ENCODE results near the gene ADAT1. TPM values are rescaled to one million over a fixed set of nuclear protein-coding genes. Genes with fewer than 3 reads are reported as not detected.

The ADAT1 gene
- total and polyA plus RNA-seq, 2 of the 13 experiments (the other 11 are each of a cell fraction or from before 2014, with no cell fraction given): 18.4 to 40.8 TPM

DNA sequence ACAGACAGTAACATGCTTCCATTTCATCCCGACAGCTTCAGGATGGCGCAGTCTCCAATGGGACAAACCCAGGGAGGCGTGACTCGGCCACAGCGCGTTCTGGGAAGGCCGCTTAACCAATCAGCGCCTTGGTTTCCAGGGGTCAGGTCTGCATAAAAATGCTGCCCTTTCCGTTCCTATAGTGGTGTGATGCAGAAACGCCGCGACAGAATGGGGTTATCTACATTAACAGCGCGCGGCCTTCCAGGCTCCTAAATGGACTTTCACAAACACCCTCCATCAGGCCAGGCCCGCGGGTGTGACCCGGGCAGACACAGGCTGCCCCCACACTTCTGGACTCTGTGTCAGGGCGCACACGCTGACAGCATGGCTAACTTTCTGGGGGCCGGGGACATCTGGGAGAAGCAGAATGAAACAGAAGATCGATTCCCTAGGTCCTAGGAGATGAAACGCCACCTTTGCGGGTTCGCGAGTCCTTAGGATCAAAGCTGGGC is 67.8 kb downstream of the ADAT1 start (continued):
- TF ChIP-seq ZBTB26 (CRISPR knock-in tag; IDR thresholded peaks at IDR 0.05; ENCODE audit: borderline replicate concordance) (0 out of 2 replicates have a peak, but pooled peaks have one; percentile 12), RFXAP (CRISPR knock-in tag; IDR thresholded peaks at IDR 0.05; ENCODE audit: borderline replicate concordance) (0 out of 2 replicates have a peak, but pooled peaks have one; percentile 15), LCORL (IDR thresholded peaks at IDR 0.05) (no peak), LCORL (CRISPR knock-in tag; IDR thresholded peaks at IDR 0.05) (peak; percentile 16; the same call in 1 of the 2 replicates), ZNF143 (CRISPR knock-in tag; IDR thresholded peaks at IDR 0.05) (peak; percentile 64; the same call in 1 of the 2 replicates), SP5 (CRISPR knock-in tag; IDR thresholded peaks at IDR 0.05; ENCODE audit: borderline replicate concordance, low read depth) (no peak; the same call in 1 of the 2 replicates), DRAP1 (CRISPR knock-in tag; IDR thresholded peaks at IDR 0.05) (peak; percentile 86), FOXP1 (IDR thresholded peaks at IDR 0.05) (no peak), FOXP1 (CRISPR knock-in tag; IDR thresholded peaks at IDR 0.05) (no peak), ISX (CRISPR knock-in tag; conservative IDR thresholded peaks at IDR 0.05) (no peak), ZEB1 (IDR thresholded peaks at IDR 0.05; ENCODE audit: insufficient replicate concordance, low read depth) (no peak), ZNF205 (CRISPR knock-in tag; IDR thresholded peaks at IDR 0.05) (no peak), NR2F6 (IDR thresholded peaks at IDR 0.05) (peak; percentile 67), NR2F6 (CRISPR knock-in tag; IDR thresholded peaks at IDR 0.05) (peak; percentile 59), CEBPG (CRISPR knock-in tag; IDR thresholded peaks at IDR 0.05) (peak; percentile 32), MAFG (CRISPR knock-in tag; IDR thresholded peaks at IDR 0.05) (no peak), CBX5 (CRISPR knock-in tag; IDR thresholded peaks at IDR 0.05; ENCODE audit: borderline replicate concordance) (0 out of 2 replicates have a peak, but pooled peaks have one; percentile 48), DDIT3 (CRISPR knock-in tag; IDR thresholded peaks at IDR 0.05) (0 out of 2 replicates have a peak, but pooled peaks have one; percentile 15)
- TF ChIP-seq, protein P1, sequence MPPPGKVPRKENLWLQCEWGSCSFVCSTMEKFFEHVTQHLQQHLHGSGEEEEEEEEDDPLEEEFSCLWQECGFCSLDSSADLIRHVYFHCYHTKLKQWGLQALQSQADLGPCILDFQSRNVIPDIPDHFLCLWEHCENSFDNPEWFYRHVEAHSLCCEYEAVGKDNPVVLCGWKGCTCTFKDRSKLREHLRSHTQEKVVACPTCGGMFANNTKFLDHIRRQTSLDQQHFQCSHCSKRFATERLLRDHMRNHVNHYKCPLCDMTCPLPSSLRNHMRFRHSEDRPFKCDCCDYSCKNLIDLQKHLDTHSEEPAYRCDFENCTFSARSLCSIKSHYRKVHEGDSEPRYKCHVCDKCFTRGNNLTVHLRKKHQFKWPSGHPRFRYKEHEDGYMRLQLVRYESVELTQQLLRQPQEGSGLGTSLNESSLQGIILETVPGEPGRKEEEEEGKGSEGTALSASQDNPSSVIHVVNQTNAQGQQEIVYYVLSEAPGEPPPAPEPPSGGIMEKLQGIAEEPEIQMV (CRISPR knock-in tag; IDR thresholded peaks at IDR 0.05; ENCODE audit: low read depth): 0 out of 2 replicates have a peak, but pooled peaks have one; percentile 28
- TF ChIP-seq, protein P2, sequence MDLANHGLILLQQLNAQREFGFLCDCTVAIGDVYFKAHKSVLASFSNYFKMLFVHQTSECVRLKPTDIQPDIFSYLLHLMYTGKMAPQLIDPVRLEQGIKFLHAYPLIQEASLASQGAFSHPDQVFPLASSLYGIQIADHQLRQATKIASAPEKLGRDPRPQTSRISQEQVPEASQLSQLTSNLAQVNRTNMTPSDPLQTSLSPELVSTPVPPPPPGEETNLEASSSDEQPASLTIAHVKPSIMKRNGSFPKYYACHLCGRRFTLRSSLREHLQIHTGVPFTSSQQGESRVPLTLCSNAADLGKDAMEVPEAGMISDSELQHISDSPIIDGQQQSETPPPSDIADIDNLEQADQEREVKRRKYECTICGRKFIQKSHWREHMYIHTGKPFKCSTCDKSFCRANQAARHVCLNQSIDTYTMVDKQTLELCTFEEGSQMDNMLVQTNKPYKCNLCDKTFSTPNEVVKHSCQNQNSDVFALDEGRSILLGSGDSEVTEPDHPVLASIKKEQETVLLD (CRISPR knock-in tag; IDR thresholded peaks at IDR 0.05; ENCODE audit: low read depth): no peak
- TF ChIP-seq, protein P3, sequence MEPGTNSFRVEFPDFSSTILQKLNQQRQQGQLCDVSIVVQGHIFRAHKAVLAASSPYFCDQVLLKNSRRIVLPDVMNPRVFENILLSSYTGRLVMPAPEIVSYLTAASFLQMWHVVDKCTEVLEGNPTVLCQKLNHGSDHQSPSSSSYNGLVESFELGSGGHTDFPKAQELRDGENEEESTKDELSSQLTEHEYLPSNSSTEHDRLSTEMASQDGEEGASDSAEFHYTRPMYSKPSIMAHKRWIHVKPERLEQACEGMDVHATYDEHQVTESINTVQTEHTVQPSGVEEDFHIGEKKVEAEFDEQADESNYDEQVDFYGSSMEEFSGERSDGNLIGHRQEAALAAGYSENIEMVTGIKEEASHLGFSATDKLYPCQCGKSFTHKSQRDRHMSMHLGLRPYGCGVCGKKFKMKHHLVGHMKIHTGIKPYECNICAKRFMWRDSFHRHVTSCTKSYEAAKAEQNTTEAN (CRISPR knock-in tag; conservative IDR thresholded peaks at IDR 0.05): no peak
- TF ChIP-seq, protein P4, sequence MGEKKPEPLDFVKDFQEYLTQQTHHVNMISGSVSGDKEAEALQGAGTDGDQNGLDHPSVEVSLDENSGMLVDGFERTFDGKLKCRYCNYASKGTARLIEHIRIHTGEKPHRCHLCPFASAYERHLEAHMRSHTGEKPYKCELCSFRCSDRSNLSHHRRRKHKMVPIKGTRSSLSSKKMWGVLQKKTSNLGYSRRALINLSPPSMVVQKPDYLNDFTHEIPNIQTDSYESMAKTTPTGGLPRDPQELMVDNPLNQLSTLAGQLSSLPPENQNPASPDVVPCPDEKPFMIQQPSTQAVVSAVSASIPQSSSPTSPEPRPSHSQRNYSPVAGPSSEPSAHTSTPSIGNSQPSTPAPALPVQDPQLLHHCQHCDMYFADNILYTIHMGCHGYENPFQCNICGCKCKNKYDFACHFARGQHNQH (CRISPR knock-in tag; IDR thresholded peaks at IDR 0.05): peak; percentile 28; the same call in 1 of the 2 replicates
- TF ChIP-seq, protein P5, sequence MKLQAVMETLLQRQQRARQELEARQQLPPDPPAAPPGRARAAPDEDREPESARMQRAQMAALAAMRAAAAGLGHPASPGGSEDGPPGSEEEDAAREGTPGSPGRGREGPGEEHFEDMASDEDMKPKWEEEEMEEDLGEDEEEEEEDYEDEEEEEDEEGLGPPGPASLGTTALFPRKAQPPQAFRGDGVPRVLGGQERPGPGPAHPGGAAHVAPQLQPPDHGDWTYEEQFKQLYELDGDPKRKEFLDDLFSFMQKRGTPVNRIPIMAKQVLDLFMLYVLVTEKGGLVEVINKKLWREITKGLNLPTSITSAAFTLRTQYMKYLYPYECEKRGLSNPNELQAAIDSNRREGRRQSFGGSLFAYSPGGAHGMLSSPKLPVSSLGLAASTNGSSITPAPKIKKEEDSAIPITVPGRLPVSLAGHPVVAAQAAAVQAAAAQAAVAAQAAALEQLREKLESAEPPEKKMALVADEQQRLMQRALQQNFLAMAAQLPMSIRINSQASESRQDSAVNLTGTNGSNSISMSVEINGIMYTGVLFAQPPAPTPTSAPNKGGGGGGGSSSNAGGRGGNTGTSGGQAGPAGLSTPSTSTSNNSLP (IDR thresholded peaks at IDR 0.05; ENCODE audit: low read depth, low read length): 0 out of 2 replicates have a peak, but pooled peaks have one; percentile 14
